Astrocyte of the cerebellum (primary cell): Measurements from ENCODE around the gene PRR19.

Experiments
- DNase-seq: peaks from one replicate; pipeline ENCODE4 v3.0.0-alpha.2; 2011; ENCODE audit warnings: low read depth
- H3K4me3 ChIP-seq: 2 replicates; pipeline ENCODE4 v1.5.1; 2011; ENCODE audit warnings: mild to moderate bottlenecking, low read depth, low read length, moderate library complexity
- in situ Hi-C: cut with HindIII; loops from 2 replicates; pipeline ENCODE4 v1.10.0; 2017; ENCODE audit warnings: low sequenced_read_pairs
- TF ChIP-seq, protein P1 (sequence below): IDR thresholded peaks from 2 replicates; pipeline ENCODE4 v1.5.1; 2012; ENCODE audit warnings: low read length, low read depth, moderate library complexity, mild to moderate bottlenecking; ENCODE audit errors: missing control alignments

The PRR19 gene

DNA sequence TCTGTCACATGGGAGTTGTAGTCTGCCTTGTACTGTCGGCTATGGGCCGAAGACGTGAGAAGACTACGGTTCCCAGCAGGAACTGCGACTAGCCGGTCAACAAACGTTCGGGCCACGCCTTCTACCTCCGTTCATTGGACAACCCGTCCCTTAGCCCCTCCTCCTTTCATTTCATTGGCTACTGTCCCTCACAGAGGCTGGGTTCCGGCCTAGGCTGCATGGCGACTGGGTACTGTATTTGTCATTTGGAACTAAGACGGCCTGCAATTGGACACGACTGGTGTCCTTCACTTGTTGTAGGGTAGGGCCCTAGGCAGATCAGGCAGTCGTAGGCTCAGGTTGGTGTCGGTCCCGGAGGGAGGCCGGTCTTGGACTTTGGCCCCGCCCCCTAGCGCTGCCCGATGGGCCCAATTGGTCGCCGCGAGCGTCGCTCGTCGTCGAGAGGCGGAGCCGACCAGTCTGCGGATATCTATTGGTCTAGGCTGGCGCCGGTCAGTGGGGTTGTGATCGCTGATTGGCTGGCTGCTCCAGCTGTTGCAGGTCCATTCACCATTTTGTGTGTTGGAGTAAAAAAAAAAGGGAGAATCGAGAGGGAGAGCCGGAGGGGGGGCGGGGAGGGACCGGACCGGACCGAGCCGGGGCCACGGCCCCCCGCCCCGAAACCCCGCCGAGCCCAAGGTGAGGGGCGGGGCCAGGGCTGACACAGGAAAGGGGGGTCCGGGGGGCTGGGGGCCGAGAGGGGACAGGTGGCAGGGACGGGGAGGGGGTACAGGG lies 33.0 kb upstream of the PRR19 start, which contains the start of gene CIC:
Gene CIC, plus strand, starts transcription at position 549 of the 774 bp plus-strand sequence. CDS start 2,532 bp downstream, outside the sequence.
- DNase-seq: peak; percentile 100
- peak within 1 kb of the TSS; percentile 67 for H3K4me3 ChIP-seq
- TF ChIP-seq, protein P1, sequence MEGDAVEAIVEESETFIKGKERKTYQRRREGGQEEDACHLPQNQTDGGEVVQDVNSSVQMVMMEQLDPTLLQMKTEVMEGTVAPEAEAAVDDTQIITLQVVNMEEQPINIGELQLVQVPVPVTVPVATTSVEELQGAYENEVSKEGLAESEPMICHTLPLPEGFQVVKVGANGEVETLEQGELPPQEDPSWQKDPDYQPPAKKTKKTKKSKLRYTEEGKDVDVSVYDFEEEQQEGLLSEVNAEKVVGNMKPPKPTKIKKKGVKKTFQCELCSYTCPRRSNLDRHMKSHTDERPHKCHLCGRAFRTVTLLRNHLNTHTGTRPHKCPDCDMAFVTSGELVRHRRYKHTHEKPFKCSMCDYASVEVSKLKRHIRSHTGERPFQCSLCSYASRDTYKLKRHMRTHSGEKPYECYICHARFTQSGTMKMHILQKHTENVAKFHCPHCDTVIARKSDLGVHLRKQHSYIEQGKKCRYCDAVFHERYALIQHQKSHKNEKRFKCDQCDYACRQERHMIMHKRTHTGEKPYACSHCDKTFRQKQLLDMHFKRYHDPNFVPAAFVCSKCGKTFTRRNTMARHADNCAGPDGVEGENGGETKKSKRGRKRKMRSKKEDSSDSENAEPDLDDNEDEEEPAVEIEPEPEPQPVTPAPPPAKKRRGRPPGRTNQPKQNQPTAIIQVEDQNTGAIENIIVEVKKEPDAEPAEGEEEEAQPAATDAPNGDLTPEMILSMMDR: no peak
- in situ Hi-C loops: no loop called here

DNA sequence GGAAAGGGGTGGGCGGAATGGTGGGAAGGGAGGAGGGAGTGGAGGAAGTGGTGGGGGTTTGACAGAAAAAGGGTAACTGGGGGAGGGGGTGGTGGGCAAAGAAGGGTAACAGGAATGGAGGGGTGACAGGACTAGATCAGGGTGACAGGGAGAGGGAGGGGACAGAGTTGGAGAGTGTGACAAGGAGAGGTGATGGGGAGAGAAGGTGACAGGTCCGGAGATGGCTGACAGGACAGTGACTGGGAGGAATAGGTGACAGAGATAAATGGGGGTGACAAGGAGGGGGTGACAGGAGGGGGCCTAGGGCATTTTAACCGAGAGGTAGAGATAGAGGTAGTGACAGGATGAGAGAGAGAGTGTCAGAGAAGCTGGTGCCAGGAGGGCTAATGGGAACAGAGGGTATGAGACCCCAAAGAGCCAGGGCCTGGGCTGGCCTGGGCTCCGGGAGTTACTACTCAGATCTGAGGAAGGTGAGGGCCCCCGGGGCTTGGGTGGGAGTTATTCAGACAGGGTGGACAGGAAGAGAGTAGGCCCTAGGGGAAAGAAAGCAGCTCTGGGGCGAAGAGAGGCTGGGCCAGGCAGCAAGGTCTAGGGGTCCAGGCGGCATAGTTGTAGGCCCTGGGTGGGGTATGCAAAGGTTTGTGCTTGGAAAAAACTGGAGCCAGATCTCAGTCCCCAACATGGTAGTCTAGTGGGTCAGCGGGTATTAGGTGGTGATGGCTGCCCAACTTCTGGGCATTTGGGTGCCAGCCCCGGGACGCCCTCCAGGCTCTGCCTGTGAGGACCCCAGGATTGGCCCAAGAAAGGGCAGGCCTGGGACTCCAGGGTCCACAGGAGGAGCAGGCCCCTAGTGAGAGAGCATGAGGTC lies 32.2 kb upstream of the PRR19 start:
- TF ChIP-seq, protein P1: no peak
- in situ Hi-C loops: no loop called here
- peak overlapping the region; percentile 67 for H3K4me3 ChIP-seq
- DNase-seq: no peak

DNA sequence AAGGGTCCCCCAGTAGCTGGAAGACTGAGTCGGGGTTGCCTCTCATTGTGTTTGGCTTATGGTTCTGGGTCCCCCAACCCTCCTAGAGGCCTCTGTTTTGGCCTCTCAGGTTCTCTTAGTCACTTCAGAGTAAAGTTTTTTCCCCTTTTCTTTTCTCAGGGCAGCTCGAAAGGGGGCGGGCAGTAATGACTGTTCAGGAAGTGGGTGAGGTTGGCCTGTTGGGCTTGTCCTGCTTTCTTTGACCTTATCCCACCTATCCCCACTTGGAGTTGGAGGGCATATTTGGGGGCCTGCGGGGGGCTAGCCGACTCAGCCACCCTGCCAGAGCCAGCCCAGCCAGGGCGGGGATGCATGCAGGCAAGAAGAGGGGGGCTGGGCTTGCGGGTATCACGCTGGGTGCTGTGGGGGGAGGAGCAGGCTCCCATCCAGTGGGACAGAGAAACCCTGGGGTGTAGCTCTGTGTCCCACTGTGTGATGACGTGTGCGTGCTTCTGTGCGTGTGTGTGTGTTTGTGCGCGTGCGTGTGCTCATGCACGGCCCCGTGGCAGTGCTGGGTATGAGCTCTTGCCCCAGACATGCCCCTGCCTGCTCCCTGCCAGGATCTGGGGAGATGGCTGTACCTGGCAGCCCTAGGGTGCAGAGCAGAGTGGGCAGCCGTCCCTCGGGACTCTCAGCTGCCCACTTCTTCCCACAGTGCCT lies 31.4 kb upstream of the PRR19 start:
- TF ChIP-seq, protein P1: no peak

DNA sequence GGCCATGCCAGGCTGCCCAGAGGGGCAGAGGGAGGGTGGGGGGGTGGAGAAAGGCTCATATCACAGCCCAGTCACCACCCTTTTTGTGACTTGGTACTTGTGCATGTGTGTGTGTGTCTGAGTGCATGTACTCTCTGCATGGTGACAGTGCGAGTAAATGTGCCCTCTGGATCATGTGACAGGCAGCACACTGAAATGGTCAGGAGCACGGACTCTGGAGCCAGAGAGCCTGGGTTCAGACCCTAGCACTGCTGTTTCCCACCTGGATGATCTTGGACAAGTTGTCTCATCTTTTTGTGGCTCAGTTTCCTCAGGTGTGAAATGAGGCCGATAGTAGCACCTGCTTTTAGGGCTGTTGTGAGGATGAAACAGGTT lies 30.9 kb upstream of the PRR19 start:
- TF ChIP-seq, protein P1: no peak
- DNase-seq: no peak
- H3K4me3 ChIP-seq: peak overlapping the region; percentile 67
- in situ Hi-C loops: no loop called here

More for the DNA sequence above, 31.4 kb upstream of the PRR19 start:
- no peak for DNase-seq
- in situ Hi-C loops: no loop called here
- peak overlapping the region; percentile 67 for H3K4me3 ChIP-seq

DNA sequence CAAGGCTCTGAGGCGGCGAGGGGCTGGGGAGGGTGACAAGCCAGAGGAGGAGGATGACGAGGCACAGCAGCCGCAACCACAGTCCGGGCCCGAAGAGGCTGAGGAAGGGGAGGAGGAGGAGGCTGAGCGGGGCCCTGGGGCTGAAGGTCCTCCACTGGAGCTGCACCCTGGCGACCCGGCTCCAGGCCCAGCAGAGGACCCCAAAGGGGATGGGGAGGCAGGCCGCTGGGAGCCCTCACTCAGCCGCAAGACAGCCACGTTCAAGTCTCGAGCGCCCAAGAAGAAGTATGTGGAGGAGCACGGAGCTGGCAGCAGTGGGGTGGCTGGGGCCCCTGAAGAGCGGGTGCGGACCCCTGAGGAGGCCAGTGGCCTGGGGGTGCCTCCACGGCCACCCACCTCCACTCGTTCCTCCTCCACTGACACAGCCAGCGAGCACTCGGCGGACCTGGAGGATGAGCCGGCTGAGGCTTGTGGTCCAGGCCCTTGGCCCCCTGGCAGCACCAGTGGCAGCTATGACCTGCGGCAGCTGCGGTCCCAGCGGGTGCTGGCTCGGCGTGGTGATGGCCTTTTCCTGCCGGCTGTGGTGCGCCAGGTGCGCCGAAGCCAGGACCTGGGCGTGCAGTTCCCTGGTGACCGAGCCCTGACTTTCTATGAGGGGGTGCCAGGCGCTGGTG lies 29.9 kb upstream of the PRR19 start:
- no peak overlapping the region for H3K4me3 ChIP-seq
- TF ChIP-seq, protein P1: no peak
- in situ Hi-C loops: no loop called here
- DNase-seq: no peak

DNA sequence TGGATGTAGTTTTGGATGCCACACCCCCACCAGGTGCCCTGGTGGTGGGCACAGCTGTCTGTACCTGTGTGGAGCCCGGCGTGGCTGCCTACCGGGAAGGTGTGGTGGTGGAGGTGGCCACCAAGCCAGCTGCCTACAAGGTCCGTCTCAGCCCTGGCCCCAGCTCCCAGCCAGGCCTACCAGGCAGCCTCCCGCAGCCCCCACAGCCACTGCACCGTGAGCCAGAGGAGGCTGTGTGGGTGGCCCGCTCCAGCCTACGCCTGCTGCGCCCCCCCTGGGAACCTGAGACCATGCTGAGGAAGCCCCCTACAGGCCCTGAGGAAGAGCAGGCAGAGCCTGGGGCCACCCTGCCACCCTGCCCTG lies 29.4 kb upstream of the PRR19 start:
- H3K4me3 ChIP-seq: no peak overlapping the region
- TF ChIP-seq, protein P1: no peak
- no peak for DNase-seq
- in situ Hi-C loops: no loop called here
